HuH-7.5 (cell line): ENCODE data around the gene MFAP1.

Experiments
- DNase-seq: peaks from one replicate; pipeline ENCODE4 v3.0.0; 2011; ENCODE audit warnings: low spot score

MFAP1 gene

DNA sequence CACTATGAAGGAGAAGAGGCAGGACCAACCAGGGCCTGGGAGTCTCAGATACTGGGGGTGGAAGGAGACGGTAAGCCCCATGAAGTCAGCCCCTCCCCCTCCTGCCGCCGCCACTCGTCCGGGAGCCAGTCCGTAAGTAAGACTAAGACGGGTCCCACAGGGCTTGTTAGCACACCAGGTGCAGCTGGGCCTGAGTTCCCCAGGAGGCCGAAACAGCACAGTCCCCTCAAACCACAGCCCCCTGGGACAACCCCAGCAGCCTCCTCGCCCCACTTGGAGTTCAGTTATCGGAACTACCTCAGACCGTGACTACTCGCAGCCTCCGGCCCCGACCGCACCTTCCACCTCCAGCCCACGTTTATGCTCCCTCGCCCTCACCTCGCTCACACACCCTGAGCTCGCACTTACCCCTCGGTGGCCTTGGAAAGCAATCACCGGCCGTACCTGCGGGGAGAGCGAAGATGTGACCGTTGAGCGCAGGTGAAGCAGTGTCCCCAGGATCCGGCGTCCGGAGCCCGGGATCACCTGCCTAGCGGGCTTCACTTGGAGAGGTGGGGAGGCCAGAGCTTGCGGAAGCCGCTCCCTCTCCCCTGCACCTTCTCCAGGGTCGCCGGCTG lies 48.3 kb downstream of the MFAP1 start:
- DNase-seq: no peak

DNA sequence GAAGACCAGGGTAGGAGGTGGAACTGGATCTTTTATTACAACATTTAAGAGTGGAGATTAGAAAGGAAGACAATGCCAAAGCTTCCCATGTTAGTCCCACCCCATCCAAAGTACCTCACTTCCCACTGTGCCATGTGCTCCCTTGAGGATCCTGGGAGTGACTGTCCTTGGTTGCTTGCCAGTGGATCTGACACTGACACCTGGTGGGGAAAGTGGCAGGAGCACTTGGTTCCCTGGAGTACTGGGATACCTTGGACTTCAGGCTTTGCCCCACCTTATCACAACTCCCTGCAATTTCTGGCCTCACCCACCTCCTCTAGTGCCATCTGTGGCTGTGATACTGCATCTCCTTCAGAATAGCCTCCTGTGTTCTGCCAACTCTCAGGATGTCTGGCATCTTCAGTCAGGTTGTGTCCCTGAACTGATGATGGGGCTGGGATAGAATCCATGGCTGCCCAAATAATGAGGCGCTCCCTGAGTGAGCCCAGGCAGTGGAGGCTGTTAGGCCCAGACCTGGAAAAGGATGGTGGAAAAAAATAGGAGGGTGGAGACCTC lies 49.0 kb downstream of the MFAP1 start:
- DNase-seq: no peak

DNA sequence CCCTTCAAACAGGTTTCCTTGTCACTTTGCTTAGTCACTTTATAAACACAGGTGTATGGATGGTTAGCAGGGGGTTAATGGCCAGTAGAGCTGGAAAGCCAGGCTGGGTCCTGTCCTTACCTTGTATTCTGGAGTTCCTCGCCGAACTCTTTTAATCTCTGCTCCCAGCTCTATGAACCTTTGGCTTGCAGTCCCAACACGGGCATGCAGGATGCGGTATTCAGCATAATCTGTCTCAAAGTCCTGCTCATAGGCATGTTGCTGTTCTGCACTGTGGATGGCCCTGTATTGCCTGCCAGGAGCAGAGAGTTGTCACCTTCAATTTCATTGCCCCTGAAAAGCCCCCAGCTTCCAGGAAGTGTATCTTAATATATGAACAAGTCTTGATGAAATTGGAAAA lies 50.4 kb downstream of the MFAP1 start:
- DNase-seq: no peak

- no peak for DNase-seq
These were observed 51.9 kb downstream of the MFAP1 start for GRCh38 chr15:43772624-43773023.

GRCh38 chr15:43771816-43772215 lies 52.7 kb downstream of the MFAP1 start:
- DNase-seq: no peak

DNA sequence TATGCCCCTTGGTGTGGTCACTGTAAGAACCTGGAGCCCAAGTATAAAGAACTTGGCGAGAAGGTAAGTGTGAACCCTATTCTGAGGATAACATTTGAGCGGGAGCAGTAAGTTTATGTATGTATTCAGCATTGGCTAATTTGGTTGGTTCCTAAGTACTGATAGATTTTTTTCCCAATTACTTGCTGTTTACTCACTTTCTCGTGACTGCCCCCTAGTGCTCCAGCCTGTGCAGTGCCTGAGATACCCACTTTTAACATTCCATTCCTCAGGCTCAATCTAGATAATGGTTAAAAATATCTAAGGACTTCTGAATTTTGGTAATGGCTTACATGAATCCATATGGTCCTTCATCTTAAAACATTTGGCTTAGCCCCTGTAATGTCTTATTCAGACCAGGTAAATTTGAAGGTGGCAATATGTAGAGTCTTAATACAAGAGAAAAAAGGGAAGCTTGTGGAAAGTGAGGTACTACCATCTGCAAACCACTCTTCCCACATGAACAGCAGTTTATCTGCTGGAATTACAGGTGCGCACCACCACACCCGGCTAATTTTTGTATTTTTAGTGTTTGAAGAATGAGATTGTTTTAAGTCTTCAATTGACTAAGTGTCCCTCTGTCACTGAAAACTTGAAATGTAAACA lies 54.8 kb downstream of the MFAP1 start:
- DNase-seq: no peak

DNA sequence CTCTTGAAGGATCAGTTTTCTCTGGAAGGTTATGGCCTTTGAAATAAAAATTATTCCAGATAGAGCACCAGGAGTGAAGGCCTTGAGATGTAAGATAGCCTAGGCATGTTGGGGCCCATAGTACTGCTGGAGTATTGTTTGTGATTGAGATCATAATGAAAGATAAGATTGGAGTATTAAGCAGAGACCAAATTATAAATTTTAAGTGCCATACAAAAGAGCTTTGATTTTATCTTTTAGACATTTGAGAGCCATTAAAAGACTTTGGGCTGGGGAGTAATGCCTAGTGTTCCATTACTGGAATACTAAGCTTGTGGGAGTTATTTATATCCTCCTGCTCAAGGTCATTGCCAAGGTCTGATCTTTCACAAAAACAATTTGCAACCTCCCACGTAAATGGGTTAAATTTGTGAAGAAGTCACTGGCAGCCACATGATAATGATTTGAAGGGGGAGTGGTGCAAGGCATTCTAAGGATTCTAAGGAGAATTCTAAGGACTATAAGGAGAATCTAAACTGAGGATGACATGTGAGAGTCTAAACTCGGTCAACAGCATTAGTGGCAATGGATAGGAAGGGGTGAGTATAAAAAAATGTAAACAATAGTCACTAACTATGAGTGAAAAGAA lies 60.6 kb downstream of the MFAP1 start:
- DNase-seq: no peak

DNA sequence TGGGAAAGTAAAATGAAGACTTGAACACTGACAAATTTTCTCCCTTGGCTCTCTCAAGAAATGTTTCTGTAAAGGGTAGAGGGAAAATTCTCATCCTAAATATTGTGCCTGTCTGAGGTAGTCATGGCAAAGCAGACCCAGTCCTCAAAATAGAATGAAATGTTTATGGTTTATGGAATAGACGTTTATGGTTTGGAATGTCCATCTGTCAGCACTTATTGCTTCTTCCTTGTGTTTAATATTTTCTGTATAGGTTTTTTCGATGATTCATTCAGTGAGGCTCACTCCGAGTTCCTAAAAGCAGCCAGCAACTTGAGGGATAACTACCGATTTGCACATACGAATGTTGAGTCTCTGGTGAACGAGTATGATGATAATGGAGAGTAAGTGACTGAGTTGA lies 61.7 kb downstream of the MFAP1 start:
- DNase-seq: no peak
